C4-2B (cell line): ENCODE results near the gene SPECC1.
A peak's percentile ranks its signal among the peaks of the same experiment; 100 is the strongest.

Experiments used
- H3K27ac ChIP-seq: fragments of 450-650 bp; 2 replicates; pipeline ENCODE4 v1.5.1; 2017
- CTCF ChIP-seq: fragments of 450-650 bp; conservative IDR thresholded peaks from 2 replicates; pipeline ENCODE4 v1.5.1; 2017; ENCODE audit warnings: mild to moderate bottlenecking
- ZFX ChIP-seq: fragments of 450-650 bp; IDR thresholded peaks from 2 replicates; pipeline ENCODE4 v1.6.1; 2017

SPECC1 gene

GRCh38 chr17:20174588-20175265 is 165.6 kb downstream of the SPECC1 start:
- TF ChIP-seq ZFX (no peak), CTCF (no peak)
- no peak overlapping the region for H3K27ac ChIP-seq

GRCh38 chr17:20179041-20179440 is 169.9 kb downstream of the SPECC1 start:
- H3K27ac ChIP-seq = no peak overlapping the region
- no peak for TF ChIP-seq CTCF
- TF ChIP-seq ZFX = no peak

- no peak for TF ChIP-seq ZFX
- H3K27ac ChIP-seq = no peak overlapping the region
Observed at GRCh38 chr17:20180661-20181060, 171.5 kb downstream of the SPECC1 start.

GRCh38 chr17:20184181-20184580 is 175.0 kb downstream of the SPECC1 start:
- TF ChIP-seq CTCF = no peak
- TF ChIP-seq ZFX = no peak

GRCh38 chr17:20184977-20185619 is 175.9 kb downstream of the SPECC1 start:
- H3K27ac ChIP-seq = peak overlapping the region; percentile 18; the same call in 1 of the 2 replicates
- TF ChIP-seq ZFX (no peak), CTCF (no peak)

More at GRCh38 chr17:20184181-20184580, 175.0 kb downstream of the SPECC1 start:
- H3K27ac ChIP-seq = peak overlapping the region; percentile 15; the same call in 1 of the 2 replicates

- TF ChIP-seq CTCF (no peak), ZFX (no peak)
Observed at GRCh38 chr17:20187049-20187448, 177.9 kb downstream of the SPECC1 start.

GRCh38 chr17:20189302-20189701 is 180.1 kb downstream of the SPECC1 start:
- H3K27ac ChIP-seq = peak overlapping the region; percentile 69
- TF ChIP-seq ZFX (no peak), CTCF (no peak)

More at GRCh38 chr17:20187049-20187448, 177.9 kb downstream of the SPECC1 start:
- H3K27ac ChIP-seq = no peak overlapping the region
